HG02678 (cell line): ENCODE data around the gene FGFR1OP2.
A peak's percentile ranks its signal among the peaks of the same experiment; 100 is the strongest.

Experiments
- ATAC-seq: cut with Tn5 transposase; IDR thresholded peaks from one replicate; pipeline ENCODE4 v1.9.1; 2021; ENCODE audit warnings: mild to moderate bottlenecking, moderate library complexity; ENCODE audit not compliant: unreplicated experiment

Gene FGFR1OP2

GRCh38 chr12:27000961-27001360 is 62.7 kb downstream of the FGFR1OP2 start:
- no peak for ATAC-seq

DNA sequence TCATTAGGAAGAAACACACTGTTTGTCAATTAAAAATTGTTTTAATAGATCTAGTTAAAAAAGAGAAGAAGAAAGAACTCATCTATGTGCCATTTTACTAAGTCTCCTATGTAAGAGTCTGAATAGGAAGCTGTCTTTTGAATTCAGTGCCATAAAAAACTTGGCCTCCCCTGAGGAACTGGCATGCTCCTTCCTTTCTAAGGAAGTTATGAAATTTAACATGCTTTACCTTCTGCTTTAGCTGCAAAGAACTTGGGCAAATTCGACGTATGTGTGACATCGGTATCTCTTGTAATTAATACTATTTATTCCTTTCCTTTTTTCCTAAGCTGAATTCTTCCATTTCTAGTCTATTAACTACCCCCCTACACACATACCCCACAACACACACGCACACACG is 63.4 kb downstream of the FGFR1OP2 start:
- ATAC-seq = no peak

DNA sequence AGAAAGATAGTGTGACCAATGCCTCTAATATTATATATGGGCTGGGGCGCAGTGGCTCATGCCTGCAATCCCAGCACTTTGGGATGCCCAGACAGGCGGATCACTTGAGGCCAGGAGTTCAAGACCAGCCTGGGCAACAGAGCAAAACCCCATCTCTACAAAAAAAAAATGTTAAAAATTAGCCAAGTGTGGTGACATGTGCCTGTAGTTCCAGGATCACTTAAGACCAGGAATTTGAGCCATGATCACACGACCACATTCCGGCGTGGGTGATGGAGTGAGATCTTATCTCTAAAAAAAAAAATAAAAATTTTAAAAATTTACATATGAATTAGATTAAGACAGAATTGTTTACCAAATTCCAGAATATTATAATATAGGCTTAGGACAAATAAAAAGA is 63.9 kb downstream of the FGFR1OP2 start:
- no peak for ATAC-seq

DNA sequence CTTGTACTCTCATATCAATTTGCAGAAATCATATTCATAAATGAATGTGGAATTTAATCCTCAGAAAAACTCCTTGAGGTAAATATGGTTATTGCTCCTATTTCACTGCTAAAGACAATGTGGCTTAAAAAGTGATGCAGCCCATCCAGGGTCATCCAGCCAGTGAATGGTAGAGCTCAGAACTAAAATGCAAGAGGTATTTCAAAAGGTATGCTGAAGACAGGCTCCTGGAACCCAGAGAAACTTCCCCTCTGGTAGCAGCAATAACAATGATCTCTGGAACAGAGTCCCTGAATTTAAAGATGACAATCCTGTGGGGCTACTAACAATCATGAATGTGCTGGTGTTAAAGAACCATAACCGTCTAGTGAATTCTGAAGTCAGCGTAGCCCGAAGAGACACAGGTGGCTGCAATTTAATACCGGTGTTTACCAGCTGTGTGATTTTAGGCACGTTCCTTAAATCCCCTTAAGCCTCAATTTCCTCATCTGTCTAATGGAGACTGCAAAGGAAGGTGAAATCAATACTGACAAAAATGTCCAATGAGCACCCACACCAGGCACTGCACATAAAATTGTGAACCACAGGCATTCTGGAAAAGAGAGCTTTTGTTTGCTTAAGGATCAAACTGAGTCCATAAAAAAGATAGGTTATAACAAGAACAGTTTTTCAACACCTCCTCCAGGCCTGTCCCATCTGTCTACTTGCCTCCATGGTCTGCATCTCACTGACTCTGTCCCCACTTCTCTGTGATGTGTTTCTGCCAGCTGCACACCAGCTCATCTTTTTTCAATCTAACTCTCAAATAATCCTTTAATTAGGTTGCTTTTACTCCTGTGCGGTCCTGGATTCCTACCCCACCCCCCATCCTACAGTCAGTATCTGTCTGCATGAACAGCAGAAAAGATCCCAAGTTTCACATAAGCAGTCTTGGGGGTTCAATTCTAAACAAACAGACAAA is 65.4 kb downstream of the FGFR1OP2 start:
- ATAC-seq = no peak

GRCh38 chr12:27005495-27005894 is 67.2 kb downstream of the FGFR1OP2 start:
- no peak for ATAC-seq

DNA sequence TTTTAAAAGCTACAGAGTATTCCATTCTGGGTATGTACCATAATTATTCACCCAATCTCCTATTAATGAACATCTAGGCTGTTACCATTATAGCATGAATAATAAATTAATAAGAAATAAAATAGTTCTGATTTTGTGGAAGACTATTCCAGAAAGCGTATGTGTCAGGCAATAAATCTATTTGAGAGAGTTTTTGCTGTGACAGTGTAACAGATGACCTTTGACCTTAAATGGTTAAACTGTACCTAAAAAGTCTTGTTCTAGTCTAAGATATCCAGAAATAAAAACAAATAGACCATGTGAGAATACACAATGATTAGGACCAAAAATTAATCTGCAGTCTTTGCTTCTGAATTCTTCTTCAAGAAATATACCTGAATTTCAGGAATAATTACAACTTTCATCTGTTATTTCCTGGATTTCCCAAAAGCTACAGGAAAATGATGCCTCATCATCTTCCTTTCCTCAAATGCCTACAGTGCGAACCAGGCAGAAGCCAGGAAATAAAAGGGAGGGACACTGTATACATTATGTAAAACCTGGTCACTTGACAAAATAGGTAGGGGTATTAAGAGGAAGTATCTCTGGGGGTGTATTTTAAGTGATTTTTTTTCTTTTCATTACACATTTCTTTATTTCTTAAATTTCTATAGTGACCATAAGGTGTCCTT is 68.7 kb downstream of the FGFR1OP2 start:
- no peak for ATAC-seq

DNA sequence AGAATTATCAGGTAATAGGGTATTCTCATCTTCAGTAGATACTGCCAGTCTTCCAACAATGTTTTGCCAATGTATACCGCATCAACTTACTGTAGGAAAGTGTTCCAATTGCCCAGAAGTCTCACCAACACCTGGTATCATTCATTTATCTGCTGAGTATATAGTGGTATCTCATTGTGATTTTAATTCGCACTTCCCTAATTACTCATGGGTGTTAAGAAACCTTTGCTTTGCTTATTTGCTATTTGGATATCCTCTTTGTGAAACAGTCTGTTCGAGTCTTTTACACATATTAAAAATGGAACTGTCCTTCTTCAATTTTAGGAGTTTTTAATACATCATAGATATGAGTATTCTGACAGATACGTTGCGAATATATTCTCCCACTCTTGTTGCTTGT is 69.8 kb downstream of the FGFR1OP2 start:
- ATAC-seq = no peak

DNA sequence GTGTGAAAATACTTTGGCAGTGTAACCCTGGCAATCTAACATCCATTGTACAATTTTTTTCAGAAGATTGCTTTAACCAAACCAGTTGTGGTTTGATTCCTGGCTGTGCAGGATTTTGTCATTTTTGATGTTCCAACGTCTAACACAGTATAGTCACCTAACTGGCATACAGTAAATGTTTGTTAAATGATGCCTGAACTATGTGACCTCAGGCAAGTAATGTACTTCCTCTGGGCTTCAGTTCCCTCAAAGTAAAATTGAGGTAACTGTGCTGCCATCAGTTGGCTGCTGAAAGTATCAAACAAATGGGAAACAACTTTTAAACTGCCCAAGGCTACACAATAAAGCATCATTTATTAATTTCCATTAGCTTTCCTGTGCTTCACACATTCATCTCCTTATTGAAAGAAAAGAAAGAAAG is 71.6 kb downstream of the FGFR1OP2 start:
- no peak for ATAC-seq

DNA sequence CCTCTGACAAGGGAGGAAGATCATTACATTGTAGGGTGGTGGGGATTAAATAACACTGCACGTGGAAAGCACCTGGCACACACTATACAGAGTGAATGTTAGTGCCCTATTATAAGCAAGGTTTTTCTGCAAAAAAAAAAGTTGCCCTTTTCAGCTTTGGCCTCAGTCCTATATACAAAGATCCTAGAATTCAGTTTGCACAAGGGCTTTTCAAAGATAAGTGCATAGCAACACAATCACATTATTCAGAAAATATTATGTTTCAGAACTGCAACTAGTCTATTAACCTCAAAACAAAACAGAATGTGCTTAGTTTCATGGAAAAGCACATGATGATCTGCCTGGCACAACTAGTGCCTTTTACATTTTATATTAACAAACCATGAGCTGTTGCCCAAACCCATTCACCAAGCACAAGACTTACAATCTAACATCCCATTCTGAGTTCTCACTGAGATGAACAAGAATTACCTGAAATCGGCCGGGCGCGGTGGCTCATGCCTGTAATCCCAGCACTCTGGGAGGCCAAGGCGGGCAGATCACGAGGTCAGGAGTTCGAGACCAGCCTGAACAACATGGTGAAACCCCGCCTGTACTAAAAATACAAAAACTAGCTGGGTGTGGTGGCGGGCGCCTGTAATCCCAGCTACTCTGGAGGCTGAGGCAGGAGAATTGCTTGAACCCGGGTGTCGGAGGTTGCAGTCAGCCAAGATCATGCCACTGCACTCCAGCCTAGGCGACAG is 74.1 kb downstream of the FGFR1OP2 start:
- ATAC-seq = no peak

GRCh38 chr12:27012982-27013255 is 74.6 kb downstream of the FGFR1OP2 start:
- ATAC-seq = no peak

DNA sequence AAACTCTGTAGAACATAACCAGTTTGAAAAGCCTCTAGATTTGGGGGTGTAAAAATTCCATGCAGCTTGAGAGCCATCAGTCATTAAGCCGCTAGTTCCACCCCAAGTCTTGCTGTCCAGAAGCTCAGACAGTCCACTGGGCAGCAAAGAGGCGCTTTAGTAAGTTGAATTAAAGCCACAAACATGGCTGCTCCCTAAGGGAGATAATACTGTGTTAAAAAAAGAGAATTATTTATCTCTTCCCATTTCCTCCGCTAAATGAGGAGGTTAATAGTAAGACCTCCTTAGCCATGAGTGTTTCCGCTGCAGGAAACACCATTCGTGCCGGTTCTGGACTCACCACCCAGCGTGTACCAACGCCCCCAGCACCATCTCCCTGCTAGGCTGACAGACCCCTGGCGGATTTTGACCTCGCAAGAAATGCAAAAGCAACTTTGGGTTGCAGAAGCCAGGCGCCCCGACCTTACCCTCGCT is 75.4 kb downstream of the FGFR1OP2 start:
- ATAC-seq = peak; percentile 30

GRCh38 chr12:27014085-27014858 is 76.0 kb downstream of the FGFR1OP2 start, which contains the start of gene TM7SF3:
Gene TM7SF3 (minus strand): TSS chr12:27014384. CDS start chr12:27014168, 216 bp downstream.
- ATAC-seq = peak; percentile 87

DNA sequence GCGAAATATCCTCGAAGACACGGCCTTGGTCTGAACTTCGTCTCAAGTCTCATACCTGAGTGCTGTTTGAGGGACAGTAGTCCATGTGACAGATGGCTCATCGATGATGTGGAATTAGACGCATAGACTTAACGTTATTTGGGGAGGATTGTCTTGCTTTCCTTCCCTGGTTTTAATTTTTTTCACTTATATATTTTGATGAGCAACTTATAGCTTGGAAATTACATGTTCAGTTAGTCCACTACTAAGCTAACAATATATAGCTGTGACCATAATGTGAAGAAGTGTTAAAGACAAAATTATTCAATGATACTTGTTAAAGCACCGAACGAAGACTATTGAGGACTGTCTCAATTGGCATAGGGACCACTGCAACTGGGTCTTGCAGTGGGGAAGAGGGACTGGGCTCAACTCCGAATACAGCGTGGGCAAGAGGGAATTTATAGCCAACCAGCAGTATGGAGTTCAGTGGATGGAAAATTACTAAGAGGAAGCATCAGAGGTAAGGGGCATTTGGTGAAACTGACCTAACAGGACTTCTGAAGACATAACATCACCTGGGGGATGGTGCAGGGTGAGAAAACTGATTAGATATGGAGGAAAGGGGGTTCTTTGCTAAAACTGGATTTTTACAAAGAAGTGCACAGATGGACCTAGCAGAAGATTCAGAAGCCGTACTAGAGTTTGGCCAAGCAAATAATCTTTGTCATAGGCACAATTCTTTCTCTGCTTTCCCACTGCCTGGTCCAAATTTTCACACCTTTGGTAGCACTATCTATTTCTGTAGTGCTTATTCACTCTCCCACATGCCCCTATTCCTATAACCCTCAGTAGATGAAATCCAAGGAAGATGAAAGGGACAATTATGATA is 76.8 kb downstream of the FGFR1OP2 start:
- ATAC-seq = no peak

DNA sequence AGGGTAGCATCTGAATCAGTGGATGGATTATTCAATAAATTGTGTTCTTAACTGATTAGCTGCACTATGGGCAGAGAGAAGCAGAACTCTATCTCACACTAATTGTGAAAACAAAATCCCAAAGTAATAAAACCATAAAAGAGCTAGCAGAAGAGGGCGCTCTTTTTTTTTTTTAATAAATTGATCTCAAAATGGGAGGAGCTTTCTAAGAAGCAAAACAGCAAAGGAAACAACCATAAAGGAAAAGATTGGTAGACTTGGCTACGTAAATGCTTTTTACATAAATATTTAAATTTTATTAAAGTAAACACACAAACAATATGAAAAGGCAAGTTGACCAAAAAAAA is 77.4 kb downstream of the FGFR1OP2 start:
- ATAC-seq = no peak
